Lower leg skin (tissue), 4 donors: Measurements from ENCODE around the gene TMEM144. TPM values are rescaled to one million over a fixed set of nuclear protein-coding genes. Genes with fewer than 3 reads are reported as not detected.

Experiments used
- DNase-seq, 2 donors: peaks; one replicate each; pipeline ENCODE4 v3.0.0-alpha.2; 2019; ENCODE audit warnings: low spot score in 2 of 2
- H3K4me3 ChIP-seq: fragments of 200-600 bp; sonication (generic); 2 replicates; pipeline ENCODE4 v1.5.1; 2017; ENCODE audit warnings: mild to moderate bottlenecking, low read depth; ENCODE audit not compliant: poor library complexity, severe bottlenecking
- CTCF ChIP-seq, 3 donors: fragments of 450-650 bp; IDR thresholded peaks; one replicate each; pipeline ENCODE4 v1.5.1; 2016; ENCODE audit warnings: antibody characterized with exemption in 3 of 3, mild to moderate bottlenecking in 3 of 3, moderate library complexity in 2 of 3
- POLR2A ChIP-seq, 2 donors: fragments of 450-650 bp; IDR thresholded peaks; one replicate each; pipeline ENCODE4 v1.6.1; 2016 to 2017; ENCODE audit warnings: antibody characterized with exemption in 2 of 2, mild to moderate bottlenecking in 1 of 2, moderate library complexity in 1 of 2
- WGBS, 2 donors: methylation state at CpG; one replicate each; pipeline ENCODE4 v1.1.5; 2018; 5-methylcytosine and 5-hydroxymethylcytosine counted together
- intact Hi-C: fragments of 100-400 bp; cut with DNase I; formaldehyde crosslinking; loops from one replicate; pipeline ENCODE4 v1.15.0; 2023; ENCODE audit warnings: low total_unique reads
- total RNA-seq, 4 donors: library from RNA; depleted of rRNA; stranded (reverse); fragments of >200 nt; gene quantifications; one replicate each; pipeline ENCODE4 v1.1.0, GENCODE V29; 2016

TMEM144 gene
- total RNA-seq, 4 donors from 2014 or later: 3.9 to 5.3 (median 4.6) TPM

- peak in 1 of 2 donors; percentile 88 for DNase-seq
- 79 to 83% methylated on average over 15 of the region's 15 CpGs for WGBS, 2 donors
Measured at GRCh38 chr4:158182736-158183135, 27.6 kb upstream of the TMEM144 start.

GRCh38 chr4:158186815-158187214 lies 23.5 kb upstream of the TMEM144 start:
- TF ChIP-seq POLR2A (IDR thresholded peaks at IDR 0.05): no peak
- no peak for DNase-seq
- intact Hi-C loops: no loop called here
- WGBS, 2 donors: 42 to 51% methylated on average over 2 of the region's 2 CpGs
- H3K4me3 ChIP-seq: no peak overlapping the region

More at GRCh38 chr4:158182736-158183135, 27.6 kb upstream of the TMEM144 start:
- TF ChIP-seq CTCF (IDR thresholded peaks at IDR 0.05): no peak
- intact Hi-C loops: no loop called here
- H3K4me3 ChIP-seq: no peak overlapping the region

- WGBS, 2 donors: 96% methylated on average over 1 of the region's 1 CpG
- TF ChIP-seq POLR2A (IDR thresholded peaks at IDR 0.05): no peak
- TF ChIP-seq CTCF (IDR thresholded peaks at IDR 0.05): no peak
- H3K4me3 ChIP-seq: no peak overlapping the region
- no peak for DNase-seq
- intact Hi-C loops: no loop called here
Measured at GRCh38 chr4:158189422-158189821, 20.9 kb upstream of the TMEM144 start.

- WGBS, 2 donors: 86 to 87% methylated on average over 2 of the region's 2 CpGs
- TF ChIP-seq POLR2A (IDR thresholded peaks at IDR 0.05) (no peak), CTCF (IDR thresholded peaks at IDR 0.05) (no peak)
- intact Hi-C loops: loop anchor here (10.0 kb wide), 1 partner anchor 64 kb away; no protein-coding TSS in a partner anchor
- DNase-seq: no peak
- H3K4me3 ChIP-seq: no peak overlapping the region
Measured at GRCh38 chr4:158190718-158191117, 19.6 kb upstream of the TMEM144 start.

- no peak for DNase-seq
- 55 to 58% methylated on average over 5 of the region's 5 CpGs for WGBS, 2 donors
- no peak overlapping the region for H3K4me3 ChIP-seq
- intact Hi-C loops: loop anchor here (10.0 kb wide), 1 partner anchor 62 kb away; no protein-coding TSS in a partner anchor
- no peak for TF ChIP-seq CTCF (IDR thresholded peaks at IDR 0.05)
- TF ChIP-seq POLR2A (IDR thresholded peaks at IDR 0.05): no peak
Measured at GRCh38 chr4:158192439-158193158, 17.7 kb upstream of the TMEM144 start.

- no peak for DNase-seq
- no peak overlapping the region for H3K4me3 ChIP-seq
- intact Hi-C loops: loop anchor here (10.0 kb wide), 1 partner anchor 62 kb away; no protein-coding TSS in a partner anchor
- WGBS, 2 donors: 31 to 36% methylated on average over 3 of the region's 3 CpGs
- TF ChIP-seq CTCF (IDR thresholded peaks at IDR 0.05) (no peak), POLR2A (IDR thresholded peaks at IDR 0.05) (no peak)
Measured at GRCh38 chr4:158193171-158193749, 17.0 kb upstream of the TMEM144 start.
